Esophagus muscularis mucosa (tissue), 3 donors: Measurements from ENCODE around the gene ANKRD29.

ENCODE experiments used
- CTCF ChIP-seq, 3 experiments: fragments of 200-600 bp in 2 of 3; fragments of 450-650 bp in 1 of 3; sonication (generic) in 2 of 3; IDR thresholded peaks; one replicate each; pipeline ENCODE4 v1.5.1; 2017 to 2019; ENCODE audit warnings: antibody characterized with exemption in 3 of 3, mild to moderate bottlenecking in 2 of 3, moderate library complexity in 1 of 3
- POLR2A ChIP-seq: fragments of 450-650 bp; IDR thresholded peaks from one replicate; pipeline ENCODE4 v1.6.1; 2017; ENCODE audit warnings: antibody characterized with exemption, moderate library complexity, mild to moderate bottlenecking, low read depth

- TF ChIP-seq CTCF (IDR thresholded peaks at IDR 0.05): no peak
- no peak for TF ChIP-seq POLR2A
These were observed 11.5 kb downstream of the ANKRD29 start for GRCh38 chr18:23650968-23651927.
